ENCODE data around the gene OXSM. TPM values are rescaled to one million over a fixed set of nuclear protein-coding genes. Genes with fewer than 3 reads are reported as not detected.

The OXSM gene
- total RNA-seq, 1 donor from 2014 or later = 12.4 TPM

DNA sequence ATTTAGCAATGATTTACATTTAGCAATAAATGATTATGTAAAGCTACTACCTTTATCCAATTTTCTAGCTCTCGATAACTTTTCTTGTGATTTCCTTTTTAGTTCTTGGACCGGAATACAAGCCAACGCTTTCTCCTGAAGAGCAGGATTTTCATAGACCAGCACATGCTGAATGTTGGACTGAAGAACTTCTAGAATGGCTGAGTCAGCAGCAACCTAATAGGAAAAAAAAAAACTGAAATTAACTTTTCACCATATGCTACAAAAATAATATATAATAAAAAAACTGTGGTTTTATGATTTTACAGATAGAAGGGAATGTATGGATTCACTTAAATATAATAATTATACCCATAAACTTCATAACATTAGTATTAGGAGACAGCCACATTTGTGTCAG lies 38.8 kb upstream of the OXSM start:
- peaks cover 5% of the 10 kb centered on the region for H3K4me1 Mint-ChIP-seq (ENCODE audit: unreplicated experiment)
- DNase-seq (ENCODE audit: extremely low spot score, unreplicated experiment) = no peak
- no peak overlapping the region for H3K27ac Mint-ChIP-seq
- TF ChIP-seq, protein P1, sequence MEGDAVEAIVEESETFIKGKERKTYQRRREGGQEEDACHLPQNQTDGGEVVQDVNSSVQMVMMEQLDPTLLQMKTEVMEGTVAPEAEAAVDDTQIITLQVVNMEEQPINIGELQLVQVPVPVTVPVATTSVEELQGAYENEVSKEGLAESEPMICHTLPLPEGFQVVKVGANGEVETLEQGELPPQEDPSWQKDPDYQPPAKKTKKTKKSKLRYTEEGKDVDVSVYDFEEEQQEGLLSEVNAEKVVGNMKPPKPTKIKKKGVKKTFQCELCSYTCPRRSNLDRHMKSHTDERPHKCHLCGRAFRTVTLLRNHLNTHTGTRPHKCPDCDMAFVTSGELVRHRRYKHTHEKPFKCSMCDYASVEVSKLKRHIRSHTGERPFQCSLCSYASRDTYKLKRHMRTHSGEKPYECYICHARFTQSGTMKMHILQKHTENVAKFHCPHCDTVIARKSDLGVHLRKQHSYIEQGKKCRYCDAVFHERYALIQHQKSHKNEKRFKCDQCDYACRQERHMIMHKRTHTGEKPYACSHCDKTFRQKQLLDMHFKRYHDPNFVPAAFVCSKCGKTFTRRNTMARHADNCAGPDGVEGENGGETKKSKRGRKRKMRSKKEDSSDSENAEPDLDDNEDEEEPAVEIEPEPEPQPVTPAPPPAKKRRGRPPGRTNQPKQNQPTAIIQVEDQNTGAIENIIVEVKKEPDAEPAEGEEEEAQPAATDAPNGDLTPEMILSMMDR (conservative IDR thresholded peaks at IDR 0.05) = no peak
- no peaks in the 10 kb centered on the region for H3K27me3 Mint-ChIP-seq
- peaks cover 38% of the 10 kb centered on the region for H3K36me3 Mint-ChIP-seq
- no peak overlapping the region for H3K4me3 Mint-ChIP-seq
- no peaks in the 10 kb centered on the region for H3K9me3 Mint-ChIP-seq

DNA sequence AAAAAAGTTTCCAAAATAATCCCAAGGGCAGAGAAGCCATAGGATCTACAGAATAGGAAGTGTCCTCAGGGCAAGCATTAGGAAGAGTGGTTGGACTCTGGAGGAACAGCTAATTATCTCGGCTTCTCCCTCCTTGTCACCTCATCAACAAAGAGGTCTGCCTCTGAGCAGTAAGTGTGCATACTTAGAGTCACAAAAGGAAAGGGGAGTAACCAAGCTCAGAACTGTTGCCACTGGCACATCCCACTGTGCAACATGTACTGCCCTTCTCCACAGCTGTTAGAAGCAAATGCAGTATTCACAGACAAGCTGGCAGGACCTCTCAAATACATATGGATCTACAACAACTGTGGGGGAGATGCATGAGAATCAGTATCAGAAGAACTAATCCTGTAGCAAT lies 38.2 kb upstream of the OXSM start:
- peaks cover 5% of the 10 kb centered on the region for H3K4me1 Mint-ChIP-seq (ENCODE audit: unreplicated experiment)
- H3K27me3 Mint-ChIP-seq = no peaks in the 10 kb centered on the region
- H3K36me3 Mint-ChIP-seq = peaks cover 38% of the 10 kb centered on the region
- no peak for DNase-seq (ENCODE audit: extremely low spot score, unreplicated experiment)
- H3K4me3 Mint-ChIP-seq = no peak overlapping the region
- H3K9me3 Mint-ChIP-seq = no peaks in the 10 kb centered on the region
- TF ChIP-seq, protein P1 (conservative IDR thresholded peaks at IDR 0.05) = no peak
- no peak overlapping the region for H3K27ac Mint-ChIP-seq

DNA sequence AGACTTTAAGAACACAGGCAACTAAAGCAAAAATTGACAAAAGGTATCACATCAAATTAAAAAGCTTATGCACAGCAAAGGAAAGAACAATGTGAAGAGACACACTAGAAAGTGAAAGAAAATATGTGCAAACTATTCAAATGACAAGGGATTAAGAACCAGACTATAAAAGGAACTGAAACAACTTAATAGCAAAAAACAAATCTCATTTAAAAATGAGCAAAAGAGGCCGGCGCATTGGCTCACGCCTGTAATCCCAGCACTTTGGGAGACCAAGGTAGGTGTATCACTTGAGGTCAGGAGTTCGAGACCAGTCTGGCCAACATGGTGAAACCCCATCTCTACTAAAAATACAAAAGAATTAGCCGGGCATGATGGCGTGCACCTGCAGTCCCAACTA lies 21.0 kb upstream of the OXSM start:
- Mint-ChIP-seq H3K4me3 (no peak overlapping the region), H3K27ac (no peak overlapping the region), H3K9me3 (peaks cover 11% of the 10 kb centered on the region), H3K27me3 (no peaks in the 10 kb centered on the region), H3K4me1 (ENCODE audit: unreplicated experiment) (no peaks in the 10 kb centered on the region), H3K36me3 (peaks cover 34% of the 10 kb centered on the region)
- TF ChIP-seq, protein P1 (conservative IDR thresholded peaks at IDR 0.05) = no peak
- DNase-seq (ENCODE audit: extremely low spot score, unreplicated experiment) = no peak

DNA sequence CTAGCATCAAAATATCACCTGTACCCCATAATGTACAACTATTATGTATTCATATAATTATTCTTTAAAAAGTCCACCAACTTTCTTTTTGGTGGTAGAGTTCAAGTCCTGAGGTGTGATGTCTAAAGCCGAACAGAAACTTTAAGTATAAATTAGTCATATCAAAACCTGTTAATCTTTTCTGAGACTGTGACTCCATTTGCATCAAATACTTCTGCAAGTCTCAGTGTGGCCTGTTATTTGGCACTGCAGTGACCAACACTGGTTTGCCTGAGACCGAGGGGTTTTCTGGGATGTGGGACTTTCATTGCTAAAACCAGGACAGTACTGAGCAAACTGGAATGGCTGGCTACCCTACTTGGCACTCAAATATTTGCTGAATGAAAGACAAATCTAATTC lies 14.0 kb upstream of the OXSM start:
- H3K27me3 Mint-ChIP-seq = no peaks in the 10 kb centered on the region
- TF ChIP-seq, protein P1 (conservative IDR thresholded peaks at IDR 0.05) = no peak
- DNase-seq (ENCODE audit: extremely low spot score, unreplicated experiment) = no peak
- H3K36me3 Mint-ChIP-seq = peaks cover 58% of the 10 kb centered on the region
- H3K9me3 Mint-ChIP-seq = peaks cover 17% of the 10 kb centered on the region
- peaks cover 9% of the 10 kb centered on the region for H3K4me1 Mint-ChIP-seq (ENCODE audit: unreplicated experiment)
- no peak overlapping the region for H3K27ac Mint-ChIP-seq
- no peak overlapping the region for H3K4me3 Mint-ChIP-seq

DNA sequence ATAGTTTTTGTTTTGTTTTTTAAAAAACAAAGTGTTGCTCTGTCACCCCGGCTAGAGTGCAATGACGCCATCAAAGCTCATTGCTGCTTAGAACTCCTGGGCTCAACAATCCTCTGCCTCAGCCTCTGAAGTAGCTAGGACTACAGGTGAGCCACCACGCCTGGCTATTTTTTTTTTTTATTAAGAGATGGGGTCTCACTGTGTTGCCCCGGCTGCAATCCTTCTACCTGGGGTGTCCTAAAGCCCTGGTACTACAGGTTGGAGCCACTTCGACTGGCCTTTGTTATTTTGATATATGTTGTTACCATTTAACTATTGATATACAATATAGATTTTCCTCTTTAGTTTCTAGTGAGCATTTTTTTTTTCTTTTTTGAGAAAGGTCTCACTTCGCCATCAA lies 9.3 kb upstream of the OXSM start:
- Mint-ChIP-seq H3K4me3 (no peak overlapping the region), H3K27ac (no peak overlapping the region), H3K9me3 (no peaks in the 10 kb centered on the region), H3K4me1 (ENCODE audit: unreplicated experiment) (peaks cover 30% of the 10 kb centered on the region), H3K36me3 (peaks cover 31% of the 10 kb centered on the region), H3K27me3 (no peaks in the 10 kb centered on the region)
- TF ChIP-seq, protein P1 (conservative IDR thresholded peaks at IDR 0.05) = no peak
- no peak for DNase-seq (ENCODE audit: extremely low spot score, unreplicated experiment)

DNA sequence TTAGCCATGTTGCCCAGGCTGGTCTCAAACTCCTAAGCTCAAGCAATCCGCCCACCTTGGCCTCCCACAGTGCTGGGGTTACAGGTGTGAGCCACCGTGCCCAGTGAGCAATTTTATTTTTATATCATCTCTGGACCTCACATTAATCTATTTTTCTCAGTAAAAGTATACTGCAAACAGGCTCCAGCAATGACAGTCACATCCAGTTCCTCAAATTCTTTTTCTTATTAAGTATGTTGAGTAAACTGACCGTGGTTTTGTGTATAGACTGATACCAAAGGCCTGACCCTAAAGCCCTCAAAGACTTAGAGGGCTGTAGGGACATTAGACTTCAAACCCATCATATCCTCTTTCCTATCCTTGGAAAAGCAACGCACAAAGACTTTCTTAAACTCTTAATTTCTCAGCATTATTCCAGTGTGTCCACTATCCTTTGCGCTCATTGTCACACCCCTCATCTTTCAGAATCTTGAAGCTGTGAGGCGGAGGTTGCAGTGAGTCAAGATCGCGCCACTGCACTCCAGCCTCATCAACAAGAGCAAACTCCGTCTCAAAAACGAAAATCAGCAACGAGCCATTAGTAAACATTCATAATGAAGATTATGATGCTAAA lies 8.6 kb upstream of the OXSM start:
- Mint-ChIP-seq H3K9me3 (no peaks in the 10 kb centered on the region), H3K27me3 (no peaks in the 10 kb centered on the region), H3K36me3 (peaks cover 25% of the 10 kb centered on the region), H3K4me3 (peak overlapping the region; percentile 58), H3K4me1 (ENCODE audit: unreplicated experiment) (peaks cover 30% of the 10 kb centered on the region), H3K27ac (no peak overlapping the region)
- DNase-seq (ENCODE audit: extremely low spot score, unreplicated experiment) = no peak
- TF ChIP-seq, protein P1 (conservative IDR thresholded peaks at IDR 0.05) = no peak

Data from type B pancreatic cell (in vitro differentiated cells).